ENCODE data around the gene SEPTIN12. TPM values are rescaled to one million over a fixed set of nuclear protein-coding genes. Genes with fewer than 3 reads are reported as not detected.

The SEPTIN12 gene
- total RNA-seq, 1 donor from 2014 or later = not detected

GRCh38 chr16:4830408-4830807, 42.3 kb upstream of the SEPTIN12 start:
- no peak for DNase-seq (ENCODE audit: extremely low spot score, unreplicated experiment)
- H3K4me1 Mint-ChIP-seq (ENCODE audit: unreplicated experiment) = no peaks in the 10 kb centered on the region
- H3K27me3 Mint-ChIP-seq = no peaks in the 10 kb centered on the region
- no peaks in the 10 kb centered on the region for H3K9me3 Mint-ChIP-seq
- H3K36me3 Mint-ChIP-seq = peaks cover 21% of the 10 kb centered on the region
- no peak overlapping the region for H3K27ac Mint-ChIP-seq
- no peak for TF ChIP-seq CTCF (conservative IDR thresholded peaks at IDR 0.05)
- H3K4me3 Mint-ChIP-seq = no peak overlapping the region

- Mint-ChIP-seq H3K27me3 (no peaks in the 10 kb centered on the region), H3K9me3 (no peaks in the 10 kb centered on the region), H3K36me3 (peaks cover 29% of the 10 kb centered on the region), H3K4me3 (no peak overlapping the region), H3K27ac (no peak overlapping the region), H3K4me1 (ENCODE audit: unreplicated experiment) (no peaks in the 10 kb centered on the region)
- DNase-seq (ENCODE audit: extremely low spot score, unreplicated experiment) = no peak
- TF ChIP-seq CTCF (conservative IDR thresholded peaks at IDR 0.05) = no peak
Observed at GRCh38 chr16:4828567-4829321, 40.6 kb upstream of the SEPTIN12 start.

GRCh38 chr16:4826980-4827379, 38.8 kb upstream of the SEPTIN12 start:
- no peaks in the 10 kb centered on the region for H3K9me3 Mint-ChIP-seq
- no peaks in the 10 kb centered on the region for H3K27me3 Mint-ChIP-seq
- H3K27ac Mint-ChIP-seq = no peak overlapping the region

GRCh38 chr16:4826526-4826925, 38.4 kb upstream of the SEPTIN12 start:
- no peaks in the 10 kb centered on the region for H3K4me1 Mint-ChIP-seq (ENCODE audit: unreplicated experiment)
- no peak for TF ChIP-seq CTCF (conservative IDR thresholded peaks at IDR 0.05)
- no peaks in the 10 kb centered on the region for H3K27me3 Mint-ChIP-seq
- no peak overlapping the region for H3K27ac Mint-ChIP-seq
- H3K9me3 Mint-ChIP-seq = no peaks in the 10 kb centered on the region
- no peak overlapping the region for H3K4me3 Mint-ChIP-seq
- no peak for DNase-seq (ENCODE audit: extremely low spot score, unreplicated experiment)
- H3K36me3 Mint-ChIP-seq = peaks cover 29% of the 10 kb centered on the region

More at GRCh38 chr16:4826980-4827379, 38.8 kb upstream of the SEPTIN12 start:
- Mint-ChIP-seq H3K4me3 (no peak overlapping the region), H3K4me1 (ENCODE audit: unreplicated experiment) (no peaks in the 10 kb centered on the region), H3K36me3 (peaks cover 29% of the 10 kb centered on the region)
- DNase-seq (ENCODE audit: extremely low spot score, unreplicated experiment) = no peak
- no peak for TF ChIP-seq CTCF (conservative IDR thresholded peaks at IDR 0.05)

GRCh38 chr16:4825196-4825595, 37.1 kb upstream of the SEPTIN12 start:
- DNase-seq (ENCODE audit: extremely low spot score, unreplicated experiment) = no peak
- Mint-ChIP-seq H3K9me3 (no peaks in the 10 kb centered on the region), H3K4me3 (no peak overlapping the region), H3K4me1 (ENCODE audit: unreplicated experiment) (no peaks in the 10 kb centered on the region), H3K36me3 (peaks cover 20% of the 10 kb centered on the region), H3K27ac (no peak overlapping the region), H3K27me3 (no peaks in the 10 kb centered on the region)
- no peak for TF ChIP-seq CTCF (conservative IDR thresholded peaks at IDR 0.05)

All from type B pancreatic cell (in vitro differentiated cells).